HepG2 (cell line): ENCODE measurements around the gene MRPL58. TPM values are rescaled to one million over a fixed set of nuclear protein-coding genes. Genes with fewer than 3 reads are reported as not detected.

Source experiments
- ATF7-NPFF ChIP-seq: sonication (generic); formaldehyde crosslinking; IDR thresholded peaks from 2 replicates; pipeline ENCODE4 v1.8.1; 2023; ENCODE audit warnings: mild to moderate bottlenecking, low read depth, missing genetic modification reagents, moderate library complexity
- BRF2 ChIP-seq: sonication (generic); formaldehyde crosslinking; IDR thresholded peaks from 2 replicates; pipeline ENCODE4 v1.8.1; 2022; ENCODE audit warnings: mild to moderate bottlenecking, missing genetic modification reagents
- ETV5 ChIP-seq: IDR thresholded peaks from 2 replicates; pipeline ENCODE4 v1.6.1; 2018; ENCODE audit warnings: missing biosample characterization, missing genetic modification reagents, inconsistent platforms, borderline replicate concordance
- HNF4G ChIP-seq, 2 experiments: sonication (generic) in 1 of 2; formaldehyde crosslinking in 1 of 2; IDR thresholded peaks; 2 replicates each; pipeline versions ENCODE4 v1.4.0 to v1.6.1; 2011 to 2020; ENCODE audit warnings: borderline replicate concordance in 2 of 2, low read depth in 2 of 2, mild to moderate bottlenecking in 2 of 2, low read length in 1 of 2, missing genetic modification reagents in 1 of 2, moderate library complexity in 1 of 2
- MIER2 ChIP-seq: IDR thresholded peaks from 2 replicates; pipeline ENCODE4 v1.6.1; 2016; ENCODE audit warnings: missing biosample characterization, missing genetic modification reagents
- MXI1 ChIP-seq: IDR thresholded peaks from 3 replicates; pipeline ENCODE4 v1.6.1; 2012; ENCODE audit warnings: low read depth, low read length, inconsistent platforms, borderline replicate concordance
- SP5 ChIP-seq: IDR thresholded peaks from 2 replicates; pipeline ENCODE4 v1.6.1; 2016; ENCODE audit warnings: low read depth, borderline replicate concordance
- SSRP1 ChIP-seq: IDR thresholded peaks from 2 replicates; pipeline ENCODE4 v1.6.1; 2016; ENCODE audit warnings: control low read depth
- TBP ChIP-seq: sonication (generic); formaldehyde crosslinking; IDR thresholded peaks from 2 replicates; pipeline ENCODE4 v1.5.0; 2020; ENCODE audit warnings: missing genetic modification reagents
- TCF7L2 ChIP-seq: IDR thresholded peaks from 2 replicates; pipeline ENCODE4 v1.6.1; 2011; ENCODE audit warnings: mild to moderate bottlenecking, low read depth, low read length, moderate library complexity
- TGIF2 ChIP-seq: IDR thresholded peaks from 2 replicates; pipeline ENCODE4 v1.6.1; 2016; ENCODE audit warnings: control low read depth, missing compliant biosample characterization
- TOPORS ChIP-seq: sonication (generic); formaldehyde crosslinking; IDR thresholded peaks from 2 replicates; pipeline ENCODE4 v1.8.0; 2023; ENCODE audit warnings: mild to moderate bottlenecking, missing genetic modification reagents
- TSC22D2 ChIP-seq: sonication (generic); formaldehyde crosslinking; IDR thresholded peaks from 2 replicates; pipeline ENCODE4 v1.5.1; 2020; ENCODE audit warnings: missing genetic modification reagents, mild to moderate bottlenecking, borderline replicate concordance
- U2AF2 ChIP-seq: fragments of 200-400 bp; formaldehyde crosslinking; IDR thresholded peaks from 2 replicates; pipeline ENCODE4 v1.6.1; 2017; ENCODE audit warnings: low read depth, mild to moderate bottlenecking, low read length
- ZNF232 ChIP-seq: sonication (generic); formaldehyde crosslinking; IDR thresholded peaks from 2 replicates; pipeline ENCODE4 v1.4.0; 2020; ENCODE audit warnings: missing genetic modification reagents, borderline replicate concordance
- ZNF607 ChIP-seq: sonication (generic); formaldehyde crosslinking; IDR thresholded peaks from 2 replicates; pipeline ENCODE4 v1.5.1; 2020; ENCODE audit warnings: missing genetic modification reagents, mild to moderate bottlenecking, borderline replicate concordance
- ZNF7 ChIP-seq: IDR thresholded peaks from 2 replicates; pipeline ENCODE4 v1.6.1; 2016; ENCODE audit warnings: missing biosample characterization, missing genetic modification reagents
- polyA plus RNA-seq, 8 experiments: library from polyadenylated mRNA; depleted of rRNA in 3 of 8; stranded (reverse) in 7 of 8; unstranded in 1 of 8; fragments of >200 nt; fragmentation: Illumina TruSeq in 4 of 8; extraction: Trizol in 4 of 8; gene quantifications; 2 replicates each; pipeline versions ENCODE4 v1.2.1 to v1.2.3, GENCODE V29; 2011 to 2016; ENCODE audit warnings: low read depth in 4 of 8, missing spikeins in 1 of 8, mixed read lengths in 1 of 8; ENCODE audit not compliant: insufficient read depth in 1 of 8
- total RNA-seq, 5 experiments: library from RNA; depleted of rRNA; stranded (reverse); fragments of >200 nt; fragmentation: Illumina TruSeq; extraction: Trizol; gene quantifications; 2 replicates each; pipeline ENCODE4 v1.2.3, GENCODE V29; 2016; ENCODE audit warnings: low read depth in 1 of 5
- TF ChIP-seq, protein P1 (sequence below): sonication (generic); formaldehyde crosslinking; IDR thresholded peaks from 2 replicates; pipeline ENCODE4 v1.5.0; 2020; ENCODE audit warnings: missing genetic modification reagents, mild to moderate bottlenecking, borderline replicate concordance
- TF ChIP-seq, protein P2 (sequence below): fragments of 450-650 bp; IDR thresholded peaks from 2 replicates; pipeline ENCODE4 v1.6.1; 2017; ENCODE audit warnings: mild to moderate bottlenecking
- TF ChIP-seq, protein P3 (sequence below): sonication (generic); formaldehyde crosslinking; conservative IDR thresholded peaks from 2 replicates; pipeline ENCODE4 v1.5.0; 2020; ENCODE audit warnings: missing genetic modification reagents
- TF ChIP-seq, protein P4 (sequence below): IDR thresholded peaks from 2 replicates; pipeline ENCODE4 v1.6.1; 2016; ENCODE audit warnings: mild to moderate bottlenecking

Gene MRPL58
- total and polyA plus RNA-seq, 2 of the 13 experiments (the other 11 are each of a cell fraction or from before 2014, with no cell fraction given): 44.9 to 68.9 TPM

GRCh38 chr17:74972107-74972972 lies 40.1 kb upstream of the MRPL58 start, which contains the start of gene HID1 (continued):
- TF ChIP-seq TGIF2 (CRISPR knock-in tag) (peak; percentile 38; the same call in 1 of the 2 replicates), TBP (CRISPR knock-in tag) (no peak), MIER2 (CRISPR knock-in tag) (no peak), SSRP1 (CRISPR knock-in tag) (no peak), TCF7L2 (no peak), HNF4G (IDR thresholded peaks at IDR 0.05; ENCODE audit: borderline replicate concordance, low read depth, low read length) (no peak), HNF4G (CRISPR knock-in tag; IDR thresholded peaks at IDR 0.05; ENCODE audit: borderline replicate concordance, low read depth) (no peak), BRF2 (no peak), ETV5 (CRISPR knock-in tag) (peak; percentile 77), MXI1 (peak; percentile 7; the same call in 1 of the 3 replicates), U2AF2 (no peak), ATF7-NPFF (CRISPR knock-in tag) (no peak; the same call in 1 of the 2 replicates), TSC22D2 (CRISPR knock-in tag) (peak; percentile 64; the same call in 1 of the 2 replicates), TOPORS (CRISPR knock-in tag) (0 out of 2 replicates have a peak, but pooled peaks have one; percentile 9), ZNF7 (CRISPR knock-in tag) (no peak), SP5 (CRISPR knock-in tag) (peak; percentile 45; the same call in 1 of the 2 replicates), ZNF607 (CRISPR knock-in tag) (peak; percentile 2; the same call in 1 of the 2 replicates), ZNF232 (CRISPR knock-in tag) (0 out of 2 replicates have a peak, but pooled peaks have one; percentile 67)
- TF ChIP-seq, protein P1, sequence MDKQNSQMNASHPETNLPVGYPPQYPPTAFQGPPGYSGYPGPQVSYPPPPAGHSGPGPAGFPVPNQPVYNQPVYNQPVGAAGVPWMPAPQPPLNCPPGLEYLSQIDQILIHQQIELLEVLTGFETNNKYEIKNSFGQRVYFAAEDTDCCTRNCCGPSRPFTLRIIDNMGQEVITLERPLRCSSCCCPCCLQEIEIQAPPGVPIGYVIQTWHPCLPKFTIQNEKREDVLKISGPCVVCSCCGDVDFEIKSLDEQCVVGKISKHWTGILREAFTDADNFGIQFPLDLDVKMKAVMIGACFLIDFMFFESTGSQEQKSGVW: no peak
- TF ChIP-seq, protein P2, sequence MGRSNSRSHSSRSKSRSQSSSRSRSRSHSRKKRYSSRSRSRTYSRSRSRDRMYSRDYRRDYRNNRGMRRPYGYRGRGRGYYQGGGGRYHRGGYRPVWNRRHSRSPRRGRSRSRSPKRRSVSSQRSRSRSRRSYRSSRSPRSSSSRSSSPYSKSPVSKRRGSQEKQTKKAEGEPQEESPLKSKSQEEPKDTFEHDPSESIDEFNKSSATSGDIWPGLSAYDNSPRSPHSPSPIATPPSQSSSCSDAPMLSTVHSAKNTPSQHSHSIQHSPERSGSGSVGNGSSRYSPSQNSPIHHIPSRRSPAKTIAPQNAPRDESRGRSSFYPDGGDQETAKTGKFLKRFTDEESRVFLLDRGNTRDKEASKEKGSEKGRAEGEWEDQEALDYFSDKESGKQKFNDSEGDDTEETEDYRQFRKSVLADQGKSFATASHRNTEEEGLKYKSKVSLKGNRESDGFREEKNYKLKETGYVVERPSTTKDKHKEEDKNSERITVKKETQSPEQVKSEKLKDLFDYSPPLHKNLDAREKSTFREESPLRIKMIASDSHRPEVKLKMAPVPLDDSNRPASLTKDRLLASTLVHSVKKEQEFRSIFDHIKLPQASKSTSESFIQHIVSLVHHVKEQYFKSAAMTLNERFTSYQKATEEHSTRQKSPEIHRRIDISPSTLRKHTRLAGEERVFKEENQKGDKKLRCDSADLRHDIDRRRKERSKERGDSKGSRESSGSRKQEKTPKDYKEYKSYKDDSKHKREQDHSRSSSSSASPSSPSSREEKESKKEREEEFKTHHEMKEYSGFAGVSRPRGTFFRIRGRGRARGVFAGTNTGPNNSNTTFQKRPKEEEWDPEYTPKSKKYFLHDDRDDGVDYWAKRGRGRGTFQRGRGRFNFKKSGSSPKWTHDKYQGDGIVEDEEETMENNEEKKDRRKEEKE: no peak
- TF ChIP-seq, protein P3, sequence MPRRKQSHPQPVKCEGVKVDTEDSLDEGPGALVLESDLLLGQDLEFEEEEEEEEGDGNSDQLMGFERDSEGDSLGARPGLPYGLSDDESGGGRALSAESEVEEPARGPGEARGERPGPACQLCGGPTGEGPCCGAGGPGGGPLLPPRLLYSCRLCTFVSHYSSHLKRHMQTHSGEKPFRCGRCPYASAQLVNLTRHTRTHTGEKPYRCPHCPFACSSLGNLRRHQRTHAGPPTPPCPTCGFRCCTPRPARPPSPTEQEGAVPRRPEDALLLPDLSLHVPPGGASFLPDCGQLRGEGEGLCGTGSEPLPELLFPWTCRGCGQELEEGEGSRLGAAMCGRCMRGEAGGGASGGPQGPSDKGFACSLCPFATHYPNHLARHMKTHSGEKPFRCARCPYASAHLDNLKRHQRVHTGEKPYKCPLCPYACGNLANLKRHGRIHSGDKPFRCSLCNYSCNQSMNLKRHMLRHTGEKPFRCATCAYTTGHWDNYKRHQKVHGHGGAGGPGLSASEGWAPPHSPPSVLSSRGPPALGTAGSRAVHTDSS (CRISPR knock-in tag): 0 out of 2 replicates have a peak, but pooled peaks have one; percentile 85
- TF ChIP-seq, protein P4, sequence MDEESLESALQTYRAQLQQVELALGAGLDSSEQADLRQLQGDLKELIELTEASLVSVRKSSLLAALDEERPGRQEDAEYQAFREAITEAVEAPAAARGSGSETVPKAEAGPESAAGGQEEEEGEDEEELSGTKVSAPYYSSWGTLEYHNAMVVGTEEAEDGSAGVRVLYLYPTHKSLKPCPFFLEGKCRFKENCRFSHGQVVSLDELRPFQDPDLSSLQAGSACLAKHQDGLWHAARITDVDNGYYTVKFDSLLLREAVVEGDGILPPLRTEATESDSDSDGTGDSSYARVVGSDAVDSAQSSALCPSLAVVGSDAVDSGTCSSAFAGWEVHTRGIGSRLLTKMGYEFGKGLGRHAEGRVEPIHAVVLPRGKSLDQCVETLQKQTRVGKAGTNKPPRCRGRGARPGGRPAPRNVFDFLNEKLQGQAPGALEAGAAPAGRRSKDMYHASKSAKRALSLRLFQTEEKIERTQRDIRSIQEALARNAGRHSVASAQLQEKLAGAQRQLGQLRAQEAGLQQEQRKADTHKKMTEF (CRISPR knock-in tag): peak; percentile 40; the same call in 1 of the 2 replicates
